Fibroblast of pulmonary artery (primary cell): ENCODE data around the gene SCARB2.

Source experiments
- DNase-seq: peaks from one replicate; pipeline ENCODE4 v3.0.0-alpha.2; 2010; ENCODE audit warnings: low read depth
- H3K4me3 ChIP-seq: replicated peaks from 2 replicates; pipeline ENCODE4 v1.5.1; 2011; ENCODE audit warnings: low read depth, mild to moderate bottlenecking, control low read depth, low read length, moderate library complexity
- TF ChIP-seq, protein P1 (sequence below): IDR thresholded peaks from 2 replicates; pipeline ENCODE4 v1.5.1; 2011; ENCODE audit warnings: mild to moderate bottlenecking, control low read depth, low read length, inconsistent platforms; ENCODE audit errors: missing control alignments

The SCARB2 gene

DNA sequence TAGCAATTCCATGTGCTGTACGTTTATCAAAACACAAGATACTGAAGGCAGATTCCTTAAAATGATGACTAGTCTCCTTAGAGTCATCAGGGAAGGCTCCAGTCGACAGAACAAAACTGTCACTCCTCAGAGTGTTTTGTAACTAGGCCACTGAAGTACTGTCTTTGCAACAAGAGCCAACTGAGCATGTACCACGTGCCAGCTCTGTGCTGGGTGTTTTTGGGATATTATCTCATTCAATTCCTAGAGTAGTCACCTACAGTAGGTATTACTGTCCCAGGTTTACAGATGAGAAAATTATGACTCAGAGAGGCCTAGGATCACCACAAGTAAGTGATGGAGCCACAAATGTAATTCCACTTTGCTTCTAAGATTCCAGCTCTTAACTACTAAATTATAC is 47.1 kb downstream of the SCARB2 start:
- TF ChIP-seq, protein P1, sequence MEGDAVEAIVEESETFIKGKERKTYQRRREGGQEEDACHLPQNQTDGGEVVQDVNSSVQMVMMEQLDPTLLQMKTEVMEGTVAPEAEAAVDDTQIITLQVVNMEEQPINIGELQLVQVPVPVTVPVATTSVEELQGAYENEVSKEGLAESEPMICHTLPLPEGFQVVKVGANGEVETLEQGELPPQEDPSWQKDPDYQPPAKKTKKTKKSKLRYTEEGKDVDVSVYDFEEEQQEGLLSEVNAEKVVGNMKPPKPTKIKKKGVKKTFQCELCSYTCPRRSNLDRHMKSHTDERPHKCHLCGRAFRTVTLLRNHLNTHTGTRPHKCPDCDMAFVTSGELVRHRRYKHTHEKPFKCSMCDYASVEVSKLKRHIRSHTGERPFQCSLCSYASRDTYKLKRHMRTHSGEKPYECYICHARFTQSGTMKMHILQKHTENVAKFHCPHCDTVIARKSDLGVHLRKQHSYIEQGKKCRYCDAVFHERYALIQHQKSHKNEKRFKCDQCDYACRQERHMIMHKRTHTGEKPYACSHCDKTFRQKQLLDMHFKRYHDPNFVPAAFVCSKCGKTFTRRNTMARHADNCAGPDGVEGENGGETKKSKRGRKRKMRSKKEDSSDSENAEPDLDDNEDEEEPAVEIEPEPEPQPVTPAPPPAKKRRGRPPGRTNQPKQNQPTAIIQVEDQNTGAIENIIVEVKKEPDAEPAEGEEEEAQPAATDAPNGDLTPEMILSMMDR, result no peak
- H3K4me3 ChIP-seq, result no peak overlapping the region
- DNase-seq, result no peak

DNA sequence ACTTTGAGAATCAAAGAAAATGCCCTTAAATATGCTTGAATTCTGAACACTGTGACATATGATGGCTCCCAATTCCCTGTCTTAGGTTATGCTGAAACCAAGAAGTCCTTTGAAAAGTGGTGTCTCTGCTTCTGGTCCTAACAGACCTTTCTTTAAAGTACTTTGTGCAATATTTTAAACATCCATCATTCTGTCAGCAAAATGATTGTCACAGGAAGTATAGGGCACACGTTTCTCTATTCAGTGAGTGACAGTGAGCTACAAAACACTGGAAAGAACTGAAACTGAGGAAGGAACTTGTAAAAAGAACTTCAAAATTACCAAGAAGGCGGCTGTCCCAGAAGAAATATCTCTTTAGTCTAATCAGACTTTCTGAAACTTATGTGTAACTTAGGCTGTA is 53.3 kb downstream of the SCARB2 start:
- DNase-seq, result no peak
- H3K4me3 ChIP-seq, result no peak overlapping the region
- TF ChIP-seq, protein P1, result no peak

DNA sequence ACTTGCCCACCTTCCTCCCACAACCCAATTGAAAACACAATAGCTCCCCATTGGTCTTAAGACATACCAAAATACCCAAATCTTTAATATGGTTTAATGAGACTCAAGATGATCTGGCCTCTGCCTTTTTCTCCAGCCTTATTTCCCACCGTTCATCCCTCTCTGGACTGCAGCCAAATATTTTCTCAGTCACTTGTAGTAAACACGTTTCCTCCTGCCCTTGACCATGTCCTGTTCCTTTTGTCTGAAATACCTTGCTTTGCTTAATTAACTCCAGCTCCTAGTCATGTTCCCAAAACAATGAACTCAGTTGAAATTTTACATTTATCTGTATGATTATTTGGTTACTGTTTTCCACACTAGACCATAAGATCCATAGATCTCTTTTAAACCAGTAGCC is 57.0 kb downstream of the SCARB2 start:
- DNase-seq, result peak; percentile 41
- no peak overlapping the region for H3K4me3 ChIP-seq
- TF ChIP-seq, protein P1, result no peak

DNA sequence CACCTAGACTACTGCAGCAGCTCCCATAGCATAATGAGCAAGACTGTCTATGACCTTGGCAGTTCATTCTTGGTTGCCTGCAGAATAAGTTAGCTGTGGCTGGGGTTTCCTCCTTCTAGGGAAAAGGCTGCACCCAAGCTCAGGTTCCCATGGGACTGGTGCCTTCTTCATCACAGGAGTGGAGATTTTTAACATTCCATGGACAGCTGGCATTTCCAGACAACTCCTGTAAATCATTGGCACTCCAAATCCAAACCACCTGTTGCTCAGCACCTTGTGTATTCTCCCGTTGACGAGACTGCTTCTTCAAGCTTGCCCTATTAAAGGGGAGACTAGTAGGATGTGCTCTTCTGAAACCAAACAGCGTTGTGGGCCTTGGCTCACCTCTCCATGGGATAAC is 57.6 kb downstream of the SCARB2 start:
- no peak for DNase-seq
- TF ChIP-seq, protein P1, result no peak
- no peak overlapping the region for H3K4me3 ChIP-seq

GRCh38 chr4:76153356-76153755 is 60.3 kb downstream of the SCARB2 start:
- TF ChIP-seq, protein P1, result no peak
- DNase-seq, result no peak
- no peak overlapping the region for H3K4me3 ChIP-seq

DNA sequence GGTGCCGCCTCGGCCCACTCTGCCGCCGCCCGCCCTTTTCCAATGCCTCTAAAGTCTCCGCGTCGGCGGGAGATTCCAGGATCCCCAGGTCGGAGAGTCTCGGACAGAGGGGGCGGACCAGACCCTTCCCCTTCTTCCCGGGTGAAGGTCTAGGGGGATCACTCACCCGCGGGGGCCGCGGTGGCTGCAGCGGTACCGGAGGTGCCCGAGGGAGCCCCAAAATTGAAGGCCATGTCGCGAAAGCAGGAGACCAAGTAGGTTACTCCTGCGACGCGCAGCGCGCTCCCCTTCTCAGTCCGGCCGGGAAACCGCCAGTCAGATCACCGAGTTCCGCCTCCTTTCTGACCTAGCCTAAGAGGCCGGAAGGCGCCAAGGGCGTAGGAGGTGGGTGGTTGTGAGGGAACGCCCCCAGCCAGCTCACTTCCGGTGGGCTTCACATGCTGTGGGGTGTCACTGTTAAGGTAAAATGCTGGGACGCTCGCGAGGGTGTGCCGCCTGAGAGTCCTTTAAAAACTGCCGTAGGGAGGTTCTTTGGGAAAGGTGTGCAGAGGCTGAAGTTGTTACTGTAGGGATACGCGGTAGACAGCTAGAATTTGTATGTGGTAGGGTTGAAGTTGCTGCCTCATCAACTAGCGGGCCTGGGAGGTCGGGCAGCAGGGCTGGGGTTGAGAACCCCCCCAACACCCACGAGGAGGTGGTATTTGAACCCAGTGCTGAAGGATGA is 65.3 kb downstream of the SCARB2 start, which contains the start of gene NUP54:
Gene NUP54 (minus strand): TSS at position 256 of the 724 bp plus-strand sequence. CDS start 23 bp downstream, at position 233.
- peak; percentile 96 for DNase-seq
- TF ChIP-seq, protein P1, result no peak
- H3K4me3 ChIP-seq, result peak within 1 kb of the TSS; percentile 81
